Transverse colon (tissue), 4 donors: ENCODE results near the gene FARP1. TPM values are rescaled to one million over a fixed set of nuclear protein-coding genes. Genes with fewer than 3 reads are reported as not detected.

ENCODE experiments used
- DNase-seq: peaks from one replicate; pipeline ENCODE4 v3.0.0-alpha.2; 2019
- H3K27ac ChIP-seq, 4 donors: fragments of 200-600 bp; sonication (generic); 2 replicates each; pipeline ENCODE4 v1.5.1; 2016 to 2018; ENCODE audit warnings: inconsistent platforms in 4 of 4
- H3K27me3 ChIP-seq: fragments of 200-600 bp; sonication (generic); 2 replicates; pipeline ENCODE4 v1.5.1; 2017; ENCODE audit warnings: inconsistent platforms
- H3K36me3 ChIP-seq, 4 donors: fragments of 200-600 bp; sonication (generic); 2 replicates each; pipeline ENCODE4 v1.5.1; 2017 to 2019; ENCODE audit warnings: inconsistent platforms in 4 of 4
- H3K4me1 ChIP-seq, 4 donors: fragments of 200-600 bp; sonication (generic); 2 replicates each; pipeline ENCODE4 v1.5.1; 2017 to 2020; ENCODE audit warnings: inconsistent platforms in 4 of 4
- H3K4me3 ChIP-seq, 4 donors: fragments of 200-600 bp; sonication (generic); 1 replicate in 1 of 4; 2 replicates in 3 of 4; pipeline versions ENCODE4 v1.5.1 to v1.6.1; 2017 to 2019; ENCODE audit warnings: inconsistent platforms in 4 of 4
- H3K9me3 ChIP-seq, 2 donors: fragments of 200-600 bp; sonication (generic); 2 replicates each; pipeline ENCODE4 v1.5.1; 2017 to 2019; ENCODE audit warnings: inconsistent platforms in 2 of 2
- EP300 ChIP-seq: sonication (generic); formaldehyde crosslinking; IDR thresholded peaks from one replicate; pipeline ENCODE4 v1.6.1; 2017; ENCODE audit warnings: antibody characterized with exemption, low read depth
- POLR2A ChIP-seq: fragments of 450-650 bp; IDR thresholded peaks from one replicate; pipeline ENCODE4 v1.6.1; 2016; ENCODE audit warnings: antibody characterized with exemption, mild to moderate bottlenecking, moderate library complexity
- POLR2AphosphoS5 ChIP-seq, 3 donors: sonication (generic); formaldehyde crosslinking; IDR thresholded peaks; one replicate each; pipeline ENCODE4 v1.6.1; 2016; ENCODE audit warnings: antibody characterized with exemption in 3 of 3
- WGBS, 2 donors: methylation state at CpG; one replicate each; pipeline ENCODE4 v1.1.5; 2018; ENCODE audit warnings: low coverage in 1 of 2; 5-methylcytosine and 5-hydroxymethylcytosine counted together
- in situ Hi-C, 4 donors: fragments of 200-750 bp; cut with MboI; loops; one replicate each; pipeline versions ENCODE4 v1.15.0 to v1.15.1; 2017; ENCODE audit warnings: low sequenced_read_pairs in 3 of 4, low pct_ligation_motif_present in 1 of 4, low pct_unique_long_range_greater_than_20kb in 1 of 4
- intact Hi-C: fragments of 100-400 bp; cut with DNase I; formaldehyde crosslinking; loops from one replicate; pipeline ENCODE4 v1.15.1; 2023; ENCODE audit warnings: low total_unique reads
- total RNA-seq, 4 donors: library from RNA; depleted of rRNA; stranded (reverse); fragments of >200 nt; gene quantifications; one replicate each; pipeline ENCODE4 v1.1.0, GENCODE V29; 2016
- TF ChIP-seq, protein P1 (sequence below), 5 experiments: fragments of 200-600 bp in 3 of 5; fragments of 450-650 bp in 2 of 5; sonication (generic) in 3 of 5; IDR thresholded peaks; 1 replicate in 2 of 5; 2 replicates in 3 of 5; pipeline ENCODE4 v1.5.1; 2016 to 2017; ENCODE audit warnings: antibody characterized with exemption in 5 of 5, inconsistent platforms in 3 of 5, mild to moderate bottlenecking in 2 of 5, moderate library complexity in 1 of 5

Gene FARP1
- total RNA-seq, 4 donors from 2014 or later: 32.8 to 41.8 (median 38.3) TPM

DNA sequence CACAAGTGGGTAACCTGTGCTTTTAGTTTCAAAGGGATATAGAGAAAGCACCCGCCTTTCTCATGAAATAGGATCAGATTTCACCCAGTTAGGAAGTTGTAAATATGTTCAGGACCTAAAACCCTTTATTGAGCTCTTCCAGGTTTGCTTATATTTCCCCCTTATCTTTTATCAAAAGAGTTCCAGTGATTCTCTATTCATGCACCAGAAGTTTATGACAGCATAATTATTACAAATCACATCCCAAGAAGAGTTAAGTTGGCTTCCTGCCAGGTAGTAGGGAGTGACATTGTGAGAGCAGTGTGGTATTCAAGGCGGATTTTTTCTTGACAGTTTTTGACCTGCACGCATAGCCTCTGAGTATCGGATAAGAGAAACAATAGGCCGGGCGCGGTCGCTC, 243.7 kb downstream of the FARP1 start:
- TF ChIP-seq POLR2AphosphoS5 (IDR thresholded peaks at IDR 0.05) (no peak), EP300 (no peak), POLR2A (no peak)
- TF ChIP-seq, protein P1, sequence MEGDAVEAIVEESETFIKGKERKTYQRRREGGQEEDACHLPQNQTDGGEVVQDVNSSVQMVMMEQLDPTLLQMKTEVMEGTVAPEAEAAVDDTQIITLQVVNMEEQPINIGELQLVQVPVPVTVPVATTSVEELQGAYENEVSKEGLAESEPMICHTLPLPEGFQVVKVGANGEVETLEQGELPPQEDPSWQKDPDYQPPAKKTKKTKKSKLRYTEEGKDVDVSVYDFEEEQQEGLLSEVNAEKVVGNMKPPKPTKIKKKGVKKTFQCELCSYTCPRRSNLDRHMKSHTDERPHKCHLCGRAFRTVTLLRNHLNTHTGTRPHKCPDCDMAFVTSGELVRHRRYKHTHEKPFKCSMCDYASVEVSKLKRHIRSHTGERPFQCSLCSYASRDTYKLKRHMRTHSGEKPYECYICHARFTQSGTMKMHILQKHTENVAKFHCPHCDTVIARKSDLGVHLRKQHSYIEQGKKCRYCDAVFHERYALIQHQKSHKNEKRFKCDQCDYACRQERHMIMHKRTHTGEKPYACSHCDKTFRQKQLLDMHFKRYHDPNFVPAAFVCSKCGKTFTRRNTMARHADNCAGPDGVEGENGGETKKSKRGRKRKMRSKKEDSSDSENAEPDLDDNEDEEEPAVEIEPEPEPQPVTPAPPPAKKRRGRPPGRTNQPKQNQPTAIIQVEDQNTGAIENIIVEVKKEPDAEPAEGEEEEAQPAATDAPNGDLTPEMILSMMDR (IDR thresholded peaks at IDR 0.05): no peak
- no peaks in the 10 kb centered on the region for H3K4me1 ChIP-seq
- no peak for DNase-seq
- intact Hi-C loops: no loop called here
- H3K27me3 ChIP-seq: no peaks in the 10 kb centered on the region
- in situ Hi-C loops: loop anchor here in 1 of 4 donors (25.0 kb wide), 1 partner anchor 249 kb away; the partner anchor contains the start of gene FARP1
- peaks cover 0 to 11% (median 0%) of the 10 kb centered on the region in 4 donors for H3K36me3 ChIP-seq
- no peak overlapping the region for H3K4me3 ChIP-seq
- WGBS, 2 donors: 86 to 91% methylated on average over 1 to 8 of the region's 8 CpGs
- no peak overlapping the region for H3K27ac ChIP-seq
- H3K9me3 ChIP-seq: no peaks in the 10 kb centered on the region

DNA sequence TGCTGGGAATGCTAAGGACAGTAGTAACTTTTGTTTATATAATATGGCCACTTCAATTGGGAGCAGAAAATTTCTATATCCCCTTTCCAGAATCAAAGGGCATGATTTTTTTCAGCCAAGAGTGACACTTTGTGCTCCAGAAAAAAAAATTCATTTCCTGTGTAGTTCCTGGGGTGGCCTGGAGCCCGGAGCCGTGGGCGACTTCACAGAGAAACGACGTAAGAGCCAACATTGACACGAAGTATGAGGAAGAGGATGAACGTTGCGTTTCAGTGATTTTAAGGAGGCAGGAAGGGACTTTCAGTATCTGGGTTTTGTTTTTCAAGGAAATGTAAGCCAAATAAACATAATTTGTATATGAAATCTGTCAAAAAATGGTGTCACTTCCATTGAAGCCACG, 246.4 kb downstream of the FARP1 start:
- no peak for DNase-seq
- intact Hi-C loops: no loop called here
- 55 to 75% methylated on average over 7 to 9 of the region's 9 CpGs for WGBS, 2 donors
- Histone ChIP-seq H3K9me3 (no peaks in the 10 kb centered on the region), H3K36me3 (peaks cover 0 to 11% (median 0%) of the 10 kb centered on the region in 4 donors), H3K27ac (peak overlapping the region in 1 of 4 donors; percentile 25), H3K4me3 (no peak overlapping the region), H3K4me1 (no peaks in the 10 kb centered on the region), H3K27me3 (no peaks in the 10 kb centered on the region)
- TF ChIP-seq EP300 (no peak), POLR2A (no peak), POLR2AphosphoS5 (IDR thresholded peaks at IDR 0.05) (no peak)
- TF ChIP-seq, protein P1 (IDR thresholded peaks at IDR 0.05): no peak
- in situ Hi-C loops: loop anchor here in 1 of 4 donors (25.0 kb wide), 1 partner anchor 252 kb away; the partner anchor contains the start of gene FARP1

DNA sequence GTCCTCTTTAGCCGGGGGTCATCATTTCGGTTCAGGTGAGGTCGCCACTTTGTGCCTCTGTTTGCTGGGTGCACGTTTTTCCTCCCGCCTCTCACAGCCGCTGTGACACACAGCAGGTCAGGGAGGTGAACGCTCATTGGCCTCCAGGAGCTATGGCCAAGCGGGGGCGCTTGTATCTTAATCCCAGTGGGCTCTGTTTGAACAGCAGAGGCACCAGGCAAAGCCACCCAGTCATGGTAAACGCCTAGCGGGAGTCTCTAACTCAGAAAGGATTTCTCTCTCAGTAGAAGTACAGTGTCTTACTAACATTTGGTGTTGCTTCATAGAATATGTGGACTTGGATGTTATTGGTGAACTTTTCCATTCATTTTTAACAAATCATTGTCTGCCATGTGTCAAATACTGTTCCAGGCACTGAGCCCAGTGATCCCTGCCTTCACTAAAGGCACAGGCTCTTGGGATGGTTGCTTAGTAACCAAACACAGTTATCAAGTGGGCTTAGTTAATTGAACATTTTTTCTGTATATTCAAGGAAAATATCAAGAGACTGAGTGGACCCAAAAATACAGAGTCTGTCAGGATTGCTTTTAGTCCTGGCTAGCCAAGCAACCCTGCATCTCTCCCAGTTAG, 247.3 kb downstream of the FARP1 start:
- H3K4me1 ChIP-seq: no peaks in the 10 kb centered on the region
- in situ Hi-C loops: loop anchor here in 1 of 4 donors (25.0 kb wide), 1 partner anchor 253 kb away; the partner anchor contains the start of gene FARP1
- no peak for DNase-seq
- H3K36me3 ChIP-seq: peaks cover 0 to 11% (median 0%) of the 10 kb centered on the region in 4 donors
- no peak overlapping the region for H3K4me3 ChIP-seq
- H3K9me3 ChIP-seq: no peaks in the 10 kb centered on the region
- no peak for TF ChIP-seq POLR2A
- TF ChIP-seq, protein P1 (IDR thresholded peaks at IDR 0.05): no peak
- TF ChIP-seq POLR2AphosphoS5 (IDR thresholded peaks at IDR 0.05): peak in 1 of 3 donors; percentile 14
- intact Hi-C loops: no loop called here
- no peaks in the 10 kb centered on the region for H3K27me3 ChIP-seq
- H3K27ac ChIP-seq: peak overlapping the region in 2 of 4 donors; percentile 14 to 25
- WGBS, 2 donors: 94 to 100% methylated on average over 2 to 11 of the region's 11 CpGs

DNA sequence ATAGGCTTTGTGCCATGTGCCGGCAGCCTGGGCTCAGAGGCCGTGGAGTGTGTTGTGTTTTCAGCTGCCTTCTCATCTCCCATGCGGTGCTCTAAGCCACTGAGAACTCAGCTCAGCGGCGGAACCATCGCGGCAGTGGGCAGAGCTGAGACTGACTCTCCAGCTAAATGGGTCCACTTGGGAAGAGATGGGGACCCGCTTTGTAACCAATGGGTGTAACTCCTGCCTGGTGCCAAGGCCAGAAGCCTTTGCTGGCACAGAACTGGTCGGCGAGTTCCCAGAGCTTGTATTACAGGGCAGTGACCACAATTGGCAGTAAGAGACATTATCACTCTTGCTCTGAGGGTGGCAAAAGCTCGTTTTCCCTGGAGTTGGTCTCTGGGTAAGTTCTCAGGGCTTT, 251.0 kb downstream of the FARP1 start:
- Histone ChIP-seq H3K9me3 (no peaks in the 10 kb centered on the region), H3K27me3 (no peaks in the 10 kb centered on the region), H3K36me3 (no peaks in the 10 kb centered on the region), H3K4me3 (no peak overlapping the region), H3K4me1 (no peaks in the 10 kb centered on the region), H3K27ac (no peak overlapping the region)
- intact Hi-C loops: no loop called here
- DNase-seq: no peak
- 93 to 100% methylated on average over 2 to 11 of the region's 11 CpGs for WGBS, 2 donors
- TF ChIP-seq, protein P1 (IDR thresholded peaks at IDR 0.05): no peak
- TF ChIP-seq EP300: no peak
- in situ Hi-C loops: loop anchor here in 1 of 4 donors (25.0 kb wide), 1 partner anchor 257 kb away; the partner anchor contains the start of gene FARP1
